Measurements from ENCODE around the gene OR9G4. TPM values are rescaled to one million over a fixed set of nuclear protein-coding genes. Genes with fewer than 3 reads are reported as not detected.

OR9G4 gene
- total RNA-seq, result not detected

- ChIA-PET POLR2A (no interaction called here), CTCF (no interaction called here)
Observed at GRCh38 chr11:56748597-56748996, at the start of gene OR9G4. TSS of gene OR9G4 (minus strand) at chr11:56748697. CDS start at chr11:56743766, 4,931 bp downstream.

- CTCF ChIA-PET, result no interaction called here
Observed at GRCh38 chr11:56783448-56784041, 35.0 kb upstream of the OR9G4 start.

GRCh38 chr11:56782167-56782847, 33.8 kb upstream of the OR9G4 start:
- POLR2A ChIA-PET, result no interaction called here
- CTCF ChIA-PET, result no interaction called here

More at GRCh38 chr11:56783448-56784041, 35.0 kb upstream of the OR9G4 start:
- POLR2A ChIA-PET, result no interaction called here

GRCh38 chr11:56776809-56777208, 28.3 kb upstream of the OR9G4 start:
- POLR2A ChIA-PET, result no interaction called here
- CTCF ChIA-PET, result no interaction called here

GRCh38 chr11:56764976-56765375, 16.5 kb upstream of the OR9G4 start:
- ChIA-PET POLR2A (no interaction called here), CTCF (no interaction called here)

GRCh38 chr11:56751480-56751879, 3.0 kb upstream of the OR9G4 start:
- ChIA-PET CTCF (no interaction called here), POLR2A (no interaction called here)

GRCh38 chr11:56750190-56750589, 1.7 kb upstream of the OR9G4 start:
- ChIA-PET CTCF (no interaction called here), POLR2A (no interaction called here)

GRCh38 chr11:56740886-56741285, 7.6 kb downstream of the OR9G4 start:
- POLR2A ChIA-PET, result no interaction called here
- CTCF ChIA-PET, result no interaction called here

- CTCF ChIA-PET, result no interaction called here
- POLR2A ChIA-PET, result no interaction called here
Observed at GRCh38 chr11:56740107-56740506, 8.4 kb downstream of the OR9G4 start.

GRCh38 chr11:56720513-56720912, 28.0 kb downstream of the OR9G4 start:
- CTCF ChIA-PET, result no interaction called here

GRCh38 chr11:56716379-56716854, 32.1 kb downstream of the OR9G4 start:
- ChIA-PET POLR2A (no interaction called here), CTCF (no interaction called here)

More at GRCh38 chr11:56720513-56720912, 28.0 kb downstream of the OR9G4 start:
- POLR2A ChIA-PET, result no interaction called here

- ChIA-PET CTCF (no interaction called here), POLR2A (no interaction called here)
Observed at GRCh38 chr11:56714206-56714605, 34.3 kb downstream of the OR9G4 start.

GRCh38 chr11:56706486-56706885, 42.0 kb downstream of the OR9G4 start:
- POLR2A ChIA-PET, result no interaction called here

GRCh38 chr11:56705784-56706396, 42.6 kb downstream of the OR9G4 start:
- ChIA-PET CTCF (no interaction called here), POLR2A (no interaction called here)

More at GRCh38 chr11:56706486-56706885, 42.0 kb downstream of the OR9G4 start:
- CTCF ChIA-PET, result no interaction called here

GRCh38 chr11:56700914-56701485, 47.5 kb downstream of the OR9G4 start:
- ChIA-PET POLR2A (no interaction called here), CTCF (no interaction called here)

- CTCF ChIA-PET, result no interaction called here
- POLR2A ChIA-PET, result no interaction called here
Observed at GRCh38 chr11:56700242-56700913, 48.1 kb downstream of the OR9G4 start.

- ChIA-PET CTCF (no interaction called here), POLR2A (no interaction called here)
Observed at GRCh38 chr11:56698795-56699194, 49.7 kb downstream of the OR9G4 start, which contains the start of gene OR9G1. TSS of gene OR9G1 (plus strand) at chr11:56699095. CDS start at chr11:56700388, 1,293 bp downstream.

- CTCF ChIA-PET, result no interaction called here
- POLR2A ChIA-PET, result no interaction called here
Observed at GRCh38 chr11:56693428-56693827, 55.1 kb downstream of the OR9G4 start.
